HG03565 (cell line): Measurements from ENCODE around the gene CTNND2.

Experiments
- ATAC-seq: cut with Tn5 transposase; IDR thresholded peaks from one replicate; pipeline ENCODE4 v1.9.1; 2021; ENCODE audit warnings: mild to moderate bottlenecking, moderate library complexity; ENCODE audit not compliant: unreplicated experiment

CTNND2 gene

DNA sequence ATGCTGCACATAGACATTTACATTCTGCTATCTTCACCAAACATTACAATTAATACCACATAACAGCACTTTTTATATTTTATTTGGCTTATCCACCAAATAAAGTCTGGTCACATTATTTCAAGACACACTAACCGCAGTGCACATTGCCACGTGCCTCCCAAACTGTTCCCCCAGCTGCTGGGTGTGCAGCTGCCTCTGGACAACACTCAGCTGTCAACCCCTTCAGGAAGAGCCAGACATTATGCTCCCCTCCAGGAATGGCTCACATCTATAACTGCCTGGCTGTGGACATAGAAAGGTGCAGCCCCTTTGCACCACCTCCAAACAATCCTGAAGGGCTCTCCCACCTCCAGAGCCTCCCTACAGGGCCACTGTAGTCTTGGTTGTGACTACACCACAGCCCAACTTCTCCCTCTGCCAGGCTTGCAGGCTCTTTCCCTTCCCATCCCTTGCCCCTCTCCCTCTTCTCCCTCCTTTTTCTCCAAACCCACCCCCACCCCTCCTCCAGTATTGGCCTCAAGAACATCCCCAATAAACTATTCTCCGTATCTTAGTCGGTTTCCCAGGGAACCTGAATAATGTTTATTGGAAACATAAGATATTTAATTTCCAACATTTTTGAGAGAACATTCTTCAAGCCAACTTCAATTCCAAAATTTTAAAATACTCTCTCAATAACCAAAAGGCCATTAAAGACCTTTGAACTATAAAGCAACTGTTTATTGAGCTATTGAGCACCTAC lies 372.3 kb downstream of the CTNND2 start:
- ATAC-seq = no peak

- no peak for ATAC-seq
Measured at GRCh38 chr5:11528720-11529119, 375.5 kb downstream of the CTNND2 start.

DNA sequence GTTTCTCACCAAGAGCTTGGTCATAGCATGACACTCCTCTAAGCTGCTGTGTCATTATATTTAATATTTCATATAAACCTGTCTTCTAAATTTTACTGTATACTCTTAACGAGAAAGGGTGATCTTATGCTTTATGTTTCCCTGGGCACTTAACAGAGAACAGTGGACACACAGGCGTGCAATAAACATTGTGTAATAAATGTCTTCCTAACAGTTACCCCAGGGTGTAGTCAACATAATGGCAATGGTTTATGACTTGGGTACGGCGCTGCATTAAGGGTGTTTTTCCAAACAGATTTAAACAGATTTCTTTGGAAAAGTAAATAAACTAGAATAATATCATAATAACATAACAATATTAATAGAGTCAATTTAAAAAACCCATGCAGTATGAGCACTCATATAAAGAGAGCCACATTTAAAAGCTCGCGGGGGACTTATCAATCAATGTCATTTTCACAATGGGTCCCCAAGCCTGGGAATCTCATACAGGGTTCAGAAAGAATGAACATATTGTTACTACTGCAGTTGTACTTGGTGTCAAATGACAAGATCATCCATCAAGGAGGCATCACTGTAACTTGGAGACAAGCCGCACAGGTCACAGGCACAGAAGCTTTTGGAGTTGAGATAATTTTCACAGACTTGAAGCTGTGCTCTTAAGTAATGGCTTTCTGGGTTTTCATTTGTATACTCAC lies 376.4 kb downstream of the CTNND2 start:
- ATAC-seq = no peak

DNA sequence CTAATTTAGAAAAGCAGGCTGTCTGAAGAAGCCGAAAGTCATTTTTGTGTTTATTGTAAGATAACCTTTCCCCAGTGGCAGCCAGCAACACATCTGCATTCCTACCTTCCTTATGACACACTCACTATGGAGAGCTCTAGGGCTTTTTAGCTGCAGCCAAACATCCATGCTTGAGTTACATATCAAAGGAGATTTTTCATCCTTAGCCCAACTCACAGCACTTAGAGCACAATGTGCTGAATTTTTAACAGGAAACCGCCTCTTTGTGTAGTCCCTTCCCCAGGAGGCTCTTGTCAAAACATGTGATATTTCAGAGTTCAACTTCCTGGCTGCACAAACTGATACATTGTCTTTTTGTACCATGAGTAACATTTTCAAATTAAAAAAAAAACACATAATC lies 379.2 kb downstream of the CTNND2 start:
- no peak for ATAC-seq

DNA sequence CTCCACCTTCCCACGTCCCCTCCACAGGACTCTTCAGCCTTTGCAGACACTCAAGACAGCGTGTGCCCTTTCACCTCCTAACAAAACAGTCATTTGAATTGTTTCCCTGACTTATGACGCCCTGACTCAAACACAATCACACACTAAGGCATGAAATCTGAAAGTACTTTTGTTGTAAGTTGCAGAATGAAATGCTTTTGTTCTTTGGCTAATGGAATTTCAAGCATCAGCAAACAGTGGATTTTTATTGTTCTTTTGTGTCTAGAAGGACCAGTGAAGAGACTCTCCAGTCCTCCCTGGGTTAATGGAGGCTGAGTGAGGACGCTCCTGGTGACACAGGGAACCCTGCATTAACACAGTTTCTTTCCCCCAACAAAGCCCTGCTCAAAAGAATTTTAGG lies 380.1 kb downstream of the CTNND2 start:
- ATAC-seq = no peak

- ATAC-seq = no peak
Measured at GRCh38 chr5:11522796-11523195, 381.4 kb downstream of the CTNND2 start.

GRCh38 chr5:11520241-11520930 lies 383.9 kb downstream of the CTNND2 start:
- no peak for ATAC-seq

DNA sequence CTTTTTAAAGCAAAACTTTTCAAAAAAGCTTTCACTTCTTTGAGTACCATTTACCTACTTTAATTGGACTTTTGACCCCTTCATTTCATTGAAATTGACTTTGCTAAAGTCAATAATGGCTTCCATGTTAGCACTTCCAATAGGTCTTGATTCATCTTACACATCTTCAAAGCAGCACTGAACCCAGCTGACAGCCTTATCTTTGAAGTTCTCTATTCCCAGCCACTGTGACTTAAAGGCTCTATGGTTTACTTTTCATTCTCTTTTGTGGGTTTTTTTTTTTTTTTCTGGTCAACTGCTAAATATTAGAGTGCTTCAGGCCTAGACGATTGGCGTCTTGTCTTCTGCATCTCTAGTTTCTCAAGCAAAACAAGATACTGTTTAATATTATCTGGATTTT lies 385.0 kb downstream of the CTNND2 start:
- ATAC-seq = no peak

- ATAC-seq = no peak
Measured at GRCh38 chr5:11518676-11519075, 385.6 kb downstream of the CTNND2 start.

GRCh38 chr5:11514705-11515432 lies 389.4 kb downstream of the CTNND2 start:
- no peak for ATAC-seq

- no peak for ATAC-seq
Measured at GRCh38 chr5:11511878-11512277, 392.4 kb downstream of the CTNND2 start.

DNA sequence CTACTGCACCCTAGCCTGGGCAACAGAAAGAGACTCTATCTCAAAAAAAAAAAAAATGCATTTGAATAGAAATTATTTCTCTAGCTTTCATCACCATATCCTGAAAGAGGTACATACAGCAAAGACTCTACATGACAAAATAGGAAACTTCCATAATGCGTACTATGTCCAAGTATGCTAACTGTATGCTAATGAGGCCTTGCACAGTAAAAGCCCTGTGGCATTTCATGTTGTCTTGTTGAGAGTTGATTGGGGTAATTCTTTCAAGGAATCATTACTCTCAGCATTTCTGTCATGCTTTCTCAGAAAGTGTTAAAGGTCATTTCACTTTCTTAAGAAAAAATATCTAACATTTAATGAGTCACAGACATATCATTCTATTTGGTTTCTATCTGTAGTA lies 393.4 kb downstream of the CTNND2 start:
- ATAC-seq = no peak

DNA sequence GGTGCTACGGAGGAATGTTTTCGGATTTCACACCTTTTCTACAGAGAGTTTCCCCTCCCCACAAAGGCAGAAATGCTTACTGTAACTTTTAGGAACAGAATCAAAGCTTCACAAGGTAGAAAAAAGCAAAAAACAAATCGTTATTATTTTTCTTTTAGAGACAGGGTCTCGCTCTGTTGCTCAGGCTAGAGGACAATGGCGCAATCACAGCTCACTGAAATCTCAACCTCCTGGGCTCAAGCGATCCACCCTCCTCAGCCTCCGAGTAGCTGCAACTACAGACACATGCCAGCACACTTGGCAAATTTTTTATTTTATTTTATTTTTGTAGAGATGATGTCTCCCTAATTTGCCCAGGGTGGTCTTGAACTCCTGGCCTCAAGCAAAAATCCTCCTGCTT lies 394.5 kb downstream of the CTNND2 start:
- no peak for ATAC-seq

- no peak for ATAC-seq
Measured at GRCh38 chr5:11507156-11507910, 396.9 kb downstream of the CTNND2 start.

DNA sequence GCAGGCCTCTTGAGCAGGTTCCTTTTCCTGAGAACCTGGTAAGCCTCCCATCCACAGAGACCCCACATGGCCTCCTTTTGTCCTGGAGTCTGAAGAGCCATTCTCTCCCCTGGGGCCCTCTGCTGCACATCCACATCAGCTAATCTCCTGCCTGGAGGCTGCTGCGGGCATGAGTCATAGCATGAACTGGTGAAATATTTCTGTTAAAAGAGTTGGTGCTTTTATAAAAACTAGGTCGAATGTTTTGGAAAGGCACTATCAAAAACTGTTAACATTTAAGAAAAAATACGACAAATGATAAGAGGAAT lies 399.4 kb downstream of the CTNND2 start:
- ATAC-seq = no peak

- no peak for ATAC-seq
Measured at GRCh38 chr5:11504065-11504885, 400.0 kb downstream of the CTNND2 start.

GRCh38 chr5:11502783-11503182 lies 401.5 kb downstream of the CTNND2 start:
- ATAC-seq = no peak

- ATAC-seq = no peak
Measured at GRCh38 chr5:11497651-11498050, 406.6 kb downstream of the CTNND2 start.

GRCh38 chr5:11496137-11496719 lies 408.0 kb downstream of the CTNND2 start:
- no peak for ATAC-seq

DNA sequence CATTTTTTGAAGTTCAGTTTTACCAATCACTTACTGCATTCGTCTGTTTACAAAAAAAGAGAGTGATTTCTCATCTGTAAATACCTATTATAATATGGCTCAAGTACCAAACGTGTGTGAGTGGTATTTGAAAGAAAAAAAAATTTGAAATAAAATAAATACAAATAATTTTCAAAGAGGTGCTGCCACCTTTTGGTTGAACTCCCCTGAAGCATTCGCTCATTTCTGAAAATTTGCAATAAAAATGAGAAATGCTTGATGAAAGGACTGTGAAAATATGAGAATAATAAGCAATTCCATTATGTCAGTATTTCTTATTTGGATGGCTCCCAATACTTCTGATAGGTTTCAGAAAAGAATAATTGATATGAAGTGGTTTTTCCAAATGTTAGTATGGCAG lies 409.9 kb downstream of the CTNND2 start:
- ATAC-seq = no peak
